Measurements from ENCODE around the gene CALM1.

GRCh38 chr14:90388982-90389381 is 7.8 kb upstream of the CALM1 start:
- no peak for TF ChIP-seq CSDC2 (CRISPR knock-in tag; IDR thresholded peaks at IDR 0.05)
- no peak for TF ChIP-seq RARB (CRISPR knock-in tag; IDR thresholded peaks at IDR 0.05)
- TF ChIP-seq ZFP30 (CRISPR knock-in tag; IDR thresholded peaks at IDR 0.05), result no peak
- TF ChIP-seq BACH2 (CRISPR knock-in tag; IDR thresholded peaks at IDR 0.05; ENCODE audit: borderline replicate concordance), result no peak
